B cell (primary cell): ENCODE measurements around the gene TXNRD1. TPM values are rescaled to one million over a fixed set of nuclear protein-coding genes. Genes with fewer than 3 reads are reported as not detected.

Experiments used
- ATAC-seq: fragments of 200-7000 bp; cut with Tn5 transposase; one replicate; pipeline ENCODE4 v1.10.0; 2021; ENCODE audit warnings: low read depth, mild to moderate bottlenecking, moderate number of reproducible peaks, moderate library complexity
- CTCF ChIA-PET: fragments of 350-600 bp; sonication (Branson Sonifier 250); formaldehyde crosslinking; loops from one replicate; lab custom pipeline; 2021; ENCODE audit warnings: antibody characterized with exemption, inconsistent platforms; lab: Charles Lee
- POLR2A ChIA-PET: fragments of 350-600 bp; sonication (Branson Sonifier 250); formaldehyde crosslinking; loops from one replicate; lab custom pipeline; 2021; ENCODE audit warnings: antibody characterized with exemption; lab: Charles Lee
- DNase-seq: peaks from one replicate; pipeline ENCODE4 v3.0.0; 2013
- H2AFZ ChIP-seq: 2 replicates; pipeline ENCODE4 v1.6.1; 2012; ENCODE audit warnings: mild to moderate bottlenecking, low read depth, low read length; ENCODE audit not compliant: insufficient read depth, poor library complexity, severe bottlenecking
- H3K27ac ChIP-seq, 2 donors: 1 replicate in 1 of 2; 2 replicates in 1 of 2; pipeline ENCODE4 v1.5.1; 2012 to 2013; ENCODE audit warnings: low read length in 2 of 2, mild to moderate bottlenecking in 2 of 2, moderate library complexity in 1 of 2
- H3K27me3 ChIP-seq, 4 experiments: fragments of 200-600 bp in 1 of 4; sonication (generic) in 1 of 4; replicated peaks in 1 of 4; 1 replicate in 2 of 4; 2 replicates in 2 of 4; pipeline versions ENCODE4 v1.6.1 to v1.7.0; 2013 to 2016; ENCODE audit warnings: low read length in 3 of 4, mild to moderate bottlenecking in 2 of 4, mixed read lengths in 1 of 4, moderate library complexity in 1 of 4; ENCODE audit not compliant: insufficient read depth in 4 of 4, control insufficient read depth in 3 of 4; ENCODE audit errors: control extremely low read depth in 1 of 4
- H3K36me3 ChIP-seq, 2 experiments: replicated peaks in 1 of 2; 1 replicate in 1 of 2; 2 replicates in 1 of 2; pipeline versions ENCODE4 v1.6.1 to v1.7.1; 2013; ENCODE audit warnings: low read length in 1 of 2; ENCODE audit not compliant: insufficient read depth in 2 of 2, control insufficient read depth in 1 of 2; ENCODE audit errors: control extremely low read depth in 1 of 2, extremely low read depth in 1 of 2
- H3K4me1 ChIP-seq, 2 donors: fragments of 200-600 bp in 1 of 2; sonication (generic) in 1 of 2; 1 replicate in 1 of 2; 2 replicates in 1 of 2; pipeline versions ENCODE4 v1.5.1 to v1.6.1; 2013 to 2017; ENCODE audit warnings: low read length in 2 of 2; ENCODE audit not compliant: control insufficient read depth in 2 of 2, insufficient read depth in 2 of 2
- H3K4me2 ChIP-seq: replicated peaks from 2 replicates; pipeline ENCODE3; 2012; ENCODE audit warnings: mild to moderate bottlenecking, low read depth, low read length; ENCODE audit not compliant: poor library complexity, severe bottlenecking
- H3K4me3 ChIP-seq, 5 experiments: fragments of 200-600 bp in 1 of 5; sonication (generic) in 1 of 5; 1 replicate in 3 of 5; 2 replicates in 2 of 5; pipeline versions ENCODE4 v1.5.1 to v1.7.0; 2011 to 2016; ENCODE audit warnings: low read length in 4 of 5, mild to moderate bottlenecking in 4 of 5, low read depth in 2 of 5, control low read depth in 1 of 5, moderate library complexity in 1 of 5; ENCODE audit not compliant: insufficient read depth in 1 of 5; ENCODE audit errors: control extremely low read depth in 1 of 5, extremely low read depth in 1 of 5
- H3K79me2 ChIP-seq: fragments of 200-600 bp; sonication (generic); one replicate; pipeline ENCODE4 v1.6.0; 2016; ENCODE audit warnings: low read length; ENCODE audit not compliant: control insufficient read depth, insufficient read depth
- H3K9ac ChIP-seq: fragments of 200-600 bp; sonication (generic); 2 replicates; pipeline ENCODE4 v1.6.1; 2017; ENCODE audit warnings: mild to moderate bottlenecking, low read length, moderate library complexity
- H3K9me3 ChIP-seq, 3 donors: one replicate each; pipeline versions ENCODE4 v1.6.1 to v1.7.1; 2013; ENCODE audit warnings: low read length in 2 of 3; ENCODE audit not compliant: control insufficient read depth in 2 of 3, insufficient read depth in 1 of 3; ENCODE audit errors: control extremely low read depth in 1 of 3
- H4K20me1 ChIP-seq: 2 replicates; pipeline ENCODE4 v1.6.0; 2012; ENCODE audit warnings: mild to moderate bottlenecking, low read length; ENCODE audit not compliant: insufficient read depth, control insufficient read depth, poor library complexity, severe bottlenecking
- H3K27ac Mint-ChIP-seq: one replicate; pipeline ENCODE4 v1.8.0; 2021; ENCODE audit warnings: mixed read lengths
- H3K27me3 Mint-ChIP-seq: one replicate; pipeline ENCODE4 v1.8.0; 2021; ENCODE audit warnings: mixed read lengths
- H3K4me1 Mint-ChIP-seq: one replicate; pipeline ENCODE4 v1.8.0; 2021; ENCODE audit warnings: mixed read lengths
- H3K4me3 Mint-ChIP-seq: one replicate; pipeline ENCODE4 v1.8.0; 2021; ENCODE audit warnings: mixed read lengths
- H3K9me3 Mint-ChIP-seq: one replicate; pipeline ENCODE4 v1.8.0; 2022; ENCODE audit warnings: mixed read lengths; ENCODE audit not compliant: insufficient read depth
- EZH2 ChIP-seq: IDR thresholded peaks from 2 replicates; pipeline ENCODE4 v1.6.1; 2012; ENCODE audit warnings: borderline replicate concordance, low read depth, mild to moderate bottlenecking, moderate library complexity, low read length; ENCODE audit not compliant: insufficient read depth, poor library complexity, severe bottlenecking
- WGBS: methylation state at CpG from one replicate; pipeline ENCODE4 v1.1.5; 2013; ENCODE audit warnings: missing lambda C conversion rate; ENCODE audit not compliant: insufficient coverage; 5-methylcytosine and 5-hydroxymethylcytosine counted together
- intact Hi-C: fragments of 100-400 bp; cut with micrococcal nuclease; formaldehyde crosslinking; loops from one replicate; pipeline ENCODE4 v1.10.0; 2022
- polyA minus RNA-seq: library from RNA; depleted of rRNA, polyadenylated mRNA; stranded (reverse); fragments of >200 nt; gene quantifications from 2 replicates; pipeline ENCODE4 v1.2.3, GENCODE V29; 2012
- polyA plus RNA-seq: library from polyadenylated mRNA; depleted of rRNA; stranded (reverse); fragments of >200 nt; gene quantifications from 2 replicates; pipeline ENCODE4 v1.2.3, GENCODE V29; 2012
- total RNA-seq, 2 donors: library from RNA; stranded (reverse); fragments of 120-200 nt in 1 of 2; gene quantifications; 1 replicate in 1 of 2; 2 replicates in 1 of 2; pipeline versions ENCODE4 v1.2.3 to v1.2.4, GENCODE V29; 2013 to 2022
- TF ChIP-seq, protein P1 (sequence below): fragments of 200-600 bp; IDR thresholded peaks from one replicate; pipeline ENCODE4 v1.8.0; 2022; ENCODE audit warnings: antibody characterized with exemption, mild to moderate bottlenecking

The TXNRD1 gene
- total RNA-seq (44.6 and 48.1 TPM in 2 replicates), polyA plus RNA-seq (10.1 and 14.4 TPM in 2 replicates), polyA minus RNA-seq (33.1 and 34.6 TPM in 2 replicates)
- 39.1 TPM for total RNA-seq (2013)

DNA sequence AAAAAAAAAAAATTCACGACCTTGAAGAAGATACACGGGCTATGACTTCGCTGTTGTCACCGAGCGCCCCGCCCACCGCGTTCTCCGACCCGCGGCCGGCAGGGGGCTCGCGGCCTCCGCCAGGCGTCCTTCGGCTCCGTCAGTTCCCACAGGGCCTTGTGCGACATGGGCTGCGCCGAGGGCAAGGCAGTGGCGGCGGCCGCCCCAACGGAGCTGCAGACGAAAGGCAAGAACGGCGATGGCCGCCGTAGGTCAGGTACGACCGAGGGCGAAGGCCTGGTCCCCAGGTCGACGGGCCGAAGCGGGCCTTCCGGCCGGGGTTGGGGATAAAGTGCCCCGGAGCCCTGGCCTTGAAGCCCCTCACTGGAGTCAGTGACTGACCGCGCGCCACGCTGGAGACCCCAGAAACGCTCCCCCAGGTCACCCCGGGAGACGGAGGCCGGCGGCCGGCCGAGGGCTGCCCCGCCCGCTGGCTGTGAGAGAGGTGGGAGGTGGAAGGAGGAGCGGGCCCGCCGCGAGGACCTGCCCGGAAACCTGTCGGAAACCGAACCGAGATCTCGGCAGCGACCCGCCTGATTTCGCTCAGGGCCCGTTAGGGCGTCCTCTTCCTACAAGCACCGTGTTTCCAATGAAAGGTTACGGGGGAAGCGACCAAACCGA is at the start of gene TXNRD1:
TSS of gene TXNRD1 (plus strand) at position 142 of the 660 bp plus-strand sequence. CDS start at position 166, 24 bp downstream.
- H3K9me3 Mint-ChIP-seq: no peaks in the 10 kb centered on the region

More for the DNA sequence above, at the start of gene TXNRD1:
- peak within 1 kb of the TSS; percentile 69 for H3K9ac ChIP-seq
- 1% methylated on average over 71 of the region's 71 CpGs for WGBS
- H3K4me2 ChIP-seq: peak within 1 kb of the TSS; percentile 94
- peaks cover 4 to 12% of the 10 kb centered on the region in 2 donors for H3K4me1 ChIP-seq
- peaks cover 15% of the 10 kb centered on the region for H3K4me1 Mint-ChIP-seq
- no peaks in the 10 kb centered on the region for H3K9me3 ChIP-seq
- H2AFZ ChIP-seq: peak within 1 kb of the TSS; percentile 89
- no peaks in the 10 kb centered on the region for H3K36me3 ChIP-seq
- peak within 1 kb of the TSS; percentile 86 for H3K4me3 Mint-ChIP-seq
- peaks cover 0 to 4% (median 1%) of the 10 kb centered on the region in 4 experiments for H3K27me3 ChIP-seq
- DNase-seq (peak; percentile 91), ATAC-seq (peak; percentile 99)
- H4K20me1 ChIP-seq: no peaks in the 10 kb centered on the region
- no peak for TF ChIP-seq EZH2
- TF ChIP-seq, protein P1, sequence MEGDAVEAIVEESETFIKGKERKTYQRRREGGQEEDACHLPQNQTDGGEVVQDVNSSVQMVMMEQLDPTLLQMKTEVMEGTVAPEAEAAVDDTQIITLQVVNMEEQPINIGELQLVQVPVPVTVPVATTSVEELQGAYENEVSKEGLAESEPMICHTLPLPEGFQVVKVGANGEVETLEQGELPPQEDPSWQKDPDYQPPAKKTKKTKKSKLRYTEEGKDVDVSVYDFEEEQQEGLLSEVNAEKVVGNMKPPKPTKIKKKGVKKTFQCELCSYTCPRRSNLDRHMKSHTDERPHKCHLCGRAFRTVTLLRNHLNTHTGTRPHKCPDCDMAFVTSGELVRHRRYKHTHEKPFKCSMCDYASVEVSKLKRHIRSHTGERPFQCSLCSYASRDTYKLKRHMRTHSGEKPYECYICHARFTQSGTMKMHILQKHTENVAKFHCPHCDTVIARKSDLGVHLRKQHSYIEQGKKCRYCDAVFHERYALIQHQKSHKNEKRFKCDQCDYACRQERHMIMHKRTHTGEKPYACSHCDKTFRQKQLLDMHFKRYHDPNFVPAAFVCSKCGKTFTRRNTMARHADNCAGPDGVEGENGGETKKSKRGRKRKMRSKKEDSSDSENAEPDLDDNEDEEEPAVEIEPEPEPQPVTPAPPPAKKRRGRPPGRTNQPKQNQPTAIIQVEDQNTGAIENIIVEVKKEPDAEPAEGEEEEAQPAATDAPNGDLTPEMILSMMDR: peak; percentile 91
- peak within 1 kb of the TSS; percentile 84 for H3K27ac Mint-ChIP-seq
- ChIA-PET POLR2A (no interaction called here), CTCF (interaction anchor here (0.7 to 2.2 kb wide), 20 partner anchors 10 to 887 kb away, joined by 3 to 17 read pairs (median 4); partner anchors contain the start of gene EID3)
- peaks cover 15% of the 10 kb centered on the region for H3K27me3 Mint-ChIP-seq
- no peaks in the 10 kb centered on the region for H3K79me2 ChIP-seq
- intact Hi-C loops: loop anchor here (1.0 to 10.0 kb wide), 7 partner anchors 14 to 838 kb away; partner anchors contain the start of genes EID3 and SLC41A2
- peak within 1 kb of the TSS; percentile 44 to 71 (median 61) for H3K4me3 ChIP-seq
- H3K27ac ChIP-seq: peak within 1 kb of the TSS in 1 of 2 donors; percentile 55
